Upper lobe of right lung (tissue), 1 donor: ENCODE measurements around the gene SUGCT. TPM values are rescaled to one million over a fixed set of nuclear protein-coding genes. Genes with fewer than 3 reads are reported as not detected.

Experiments used
- ATAC-seq: fragments of 200-7000 bp; cut with Tn5 transposase; one replicate; pipeline ENCODE4 v1.9.1; 2020; ENCODE audit warnings: mild to moderate bottlenecking, moderate library complexity
- DNase-seq: peaks from one replicate; pipeline ENCODE4 v3.0.0-alpha.2; 2020
- H3K27ac ChIP-seq: fragments of 200-600 bp; one replicate; pipeline ENCODE4 v1.8.0; 2022
- H3K27me3 ChIP-seq: fragments of 200-600 bp; one replicate; pipeline ENCODE4 v1.8.0; 2022; ENCODE audit warnings: mild to moderate bottlenecking
- H3K36me3 ChIP-seq: fragments of 200-600 bp; one replicate; pipeline ENCODE4 v1.8.0; 2022
- H3K4me1 ChIP-seq: fragments of 200-600 bp; one replicate; pipeline ENCODE4 v1.8.0; 2022
- H3K4me3 ChIP-seq: fragments of 200-600 bp; one replicate; pipeline ENCODE4 v1.8.0; 2022; ENCODE audit warnings: mild to moderate bottlenecking
- H3K9me3 ChIP-seq: fragments of 200-600 bp; one replicate; pipeline ENCODE4 v1.8.0; 2022
- CTCF ChIP-seq: fragments of 200-600 bp; IDR thresholded peaks from one replicate; pipeline ENCODE4 v1.8.0; 2022; ENCODE audit warnings: antibody characterized with exemption
- intact Hi-C: fragments of 100-400 bp; cut with DNase I; formaldehyde crosslinking; loops from one replicate; pipeline ENCODE4 v1.11.0; 2022
- total RNA-seq: library from RNA; stranded (reverse); fragmentation: NEBNext Ultra II Directional; extraction: Animal tissue kit (Norgen Biotek cat#: 25700); gene quantifications from one replicate; pipeline ENCODE4 v1.2.1, GENCODE V29; 2021
- donor health status: DM: no; HTN: yes; CAD: no; lungs with severe emphysema.

The SUGCT gene
- total RNA-seq, 1 donor from 2014 or later, result 4.1 TPM

- ATAC-seq (no peak), DNase-seq (no peak)
- no peak for TF ChIP-seq CTCF
- intact Hi-C loops, result no loop called here
- H3K27me3 ChIP-seq, result no peaks in the 10 kb centered on the region
- no peaks in the 10 kb centered on the region for H3K4me1 ChIP-seq
- H3K4me3 ChIP-seq, result no peak overlapping the region
- no peaks in the 10 kb centered on the region for H3K9me3 ChIP-seq
- no peak overlapping the region for H3K27ac ChIP-seq
- no peaks in the 10 kb centered on the region for H3K36me3 ChIP-seq
Measured at GRCh38 chr7:40299097-40299496, 164.3 kb downstream of the SUGCT start.

- H3K4me1 ChIP-seq, result no peaks in the 10 kb centered on the region
- no peak overlapping the region for H3K27ac ChIP-seq
- DNase-seq, result no peak
- intact Hi-C loops, result no loop called here
- H3K4me3 ChIP-seq, result no peak overlapping the region
- TF ChIP-seq CTCF, result no peak
- ATAC-seq, result no peak
- no peaks in the 10 kb centered on the region for H3K9me3 ChIP-seq
- no peaks in the 10 kb centered on the region for H3K27me3 ChIP-seq
- no peaks in the 10 kb centered on the region for H3K36me3 ChIP-seq
Measured at GRCh38 chr7:40300146-40300670, 165.4 kb downstream of the SUGCT start.

- Histone ChIP-seq H3K36me3 (no peaks in the 10 kb centered on the region), H3K9me3 (no peaks in the 10 kb centered on the region), H3K4me3 (no peak overlapping the region), H3K27me3 (no peaks in the 10 kb centered on the region), H3K27ac (no peak overlapping the region), H3K4me1 (no peaks in the 10 kb centered on the region)
- DNase-seq (no peak), ATAC-seq (no peak)
- no peak for TF ChIP-seq CTCF
- intact Hi-C loops, result no loop called here
Measured at GRCh38 chr7:40301486-40302068, 166.8 kb downstream of the SUGCT start.

GRCh38 chr7:40303996-40304395, 169.2 kb downstream of the SUGCT start:
- no peaks in the 10 kb centered on the region for H3K4me1 ChIP-seq

GRCh38 chr7:40305229-40305628, 170.4 kb downstream of the SUGCT start:
- no peaks in the 10 kb centered on the region for H3K36me3 ChIP-seq

More at GRCh38 chr7:40303996-40304395, 169.2 kb downstream of the SUGCT start:
- no peaks in the 10 kb centered on the region for H3K36me3 ChIP-seq
- H3K9me3 ChIP-seq, result no peaks in the 10 kb centered on the region
- ATAC-seq, result no peak
- H3K27ac ChIP-seq, result no peak overlapping the region
- TF ChIP-seq CTCF, result no peak
- H3K4me3 ChIP-seq, result no peak overlapping the region
- H3K27me3 ChIP-seq, result no peaks in the 10 kb centered on the region
- intact Hi-C loops, result no loop called here
- no peak for DNase-seq

More at GRCh38 chr7:40305229-40305628, 170.4 kb downstream of the SUGCT start:
- intact Hi-C loops, result no loop called here
- no peak for DNase-seq
- no peak for TF ChIP-seq CTCF
- Histone ChIP-seq H3K4me3 (no peak overlapping the region), H3K4me1 (no peaks in the 10 kb centered on the region), H3K9me3 (no peaks in the 10 kb centered on the region), H3K27me3 (no peaks in the 10 kb centered on the region), H3K27ac (no peak overlapping the region)
- ATAC-seq, result no peak
